K562 (cell line): ENCODE measurements around the gene CYB5D1. TPM values are rescaled to one million over a fixed set of nuclear protein-coding genes. Genes with fewer than 3 reads are reported as not detected.

Experiments
- CBX3 ChIP-seq, 2 experiments: IDR thresholded peaks; 1 replicate in 1 of 2; 2 replicates in 1 of 2; pipeline ENCODE4 v1.6.1; 2012; ENCODE audit warnings: inconsistent platforms in 2 of 2, low read length in 2 of 2, borderline replicate concordance in 1 of 2, control low read depth in 1 of 2
- E2F3 ChIP-seq: fragments of 250-450 bp; sonication (Bioruptor Pico); IDR thresholded peaks from 2 replicates; pipeline ENCODE4 v1.4.0; 2020; ENCODE audit warnings: mild to moderate bottlenecking
- FOXA3 ChIP-seq, 2 experiments: fragments of 450-650 bp in 1 of 2; sonication (generic) in 1 of 2; formaldehyde crosslinking; IDR thresholded peaks in 1 of 2; conservative IDR thresholded peaks in 1 of 2; 2 replicates each; pipeline versions ENCODE4 v1.4.0 to v1.8.0; 2020 to 2022; ENCODE audit warnings: mild to moderate bottlenecking in 2 of 2, missing genetic modification reagents in 1 of 2
- MYNN ChIP-seq, 2 experiments: sonication (generic); formaldehyde crosslinking in 1 of 2; IDR thresholded peaks; 2 replicates each; pipeline versions ENCODE4 v1.5.0 to v1.6.1; 2016 to 2020; ENCODE audit warnings: antibody characterized with exemption in 1 of 2, missing genetic modification reagents in 1 of 2
- NR3C1 ChIP-seq: sonication (generic); formaldehyde crosslinking; IDR thresholded peaks from 2 replicates; pipeline ENCODE4 v1.8.1; 2022; ENCODE audit warnings: missing genetic modification reagents
- SIX5 ChIP-seq, 2 experiments: IDR thresholded peaks; 2 replicates each; pipeline ENCODE4 v1.6.1; 2011; ENCODE audit warnings: low read length in 2 of 2, borderline replicate concordance in 1 of 2, low read depth in 1 of 2, mild to moderate bottlenecking in 1 of 2, moderate library complexity in 1 of 2; ENCODE audit not compliant: insufficient read depth in 1 of 2
- TEAD4 ChIP-seq, 2 experiments: sonication (generic) in 1 of 2; formaldehyde crosslinking in 1 of 2; IDR thresholded peaks; 2 replicates each; pipeline versions ENCODE4 v1.6.1 to v1.8.0; 2012 to 2022; ENCODE audit warnings: borderline replicate concordance in 1 of 2, inconsistent platforms in 1 of 2, low read length in 1 of 2, mild to moderate bottlenecking in 1 of 2, missing genetic modification reagents in 1 of 2
- TSC22D4 ChIP-seq: fragments of 450-650 bp; IDR thresholded peaks from 2 replicates; pipeline ENCODE4 v1.6.1; 2016; ENCODE audit warnings: missing genetic modification characterization, missing biosample characterization, control low read depth
- XRCC4 ChIP-seq: IDR thresholded peaks from one replicate; pipeline ENCODE4 v1.6.1; 2011; ENCODE audit not compliant: insufficient read depth, insufficient read length; ENCODE audit errors: extremely low read depth
- ZNF143 ChIP-seq: sonication (generic); formaldehyde crosslinking; IDR thresholded peaks from 2 replicates; pipeline ENCODE4 v1.9.0; 2022; ENCODE audit warnings: mild to moderate bottlenecking, missing genetic modification reagents
- polyA plus RNA-seq, 8 experiments: library from polyadenylated mRNA; depleted of rRNA in 4 of 8; stranded (reverse) in 5 of 8; unstranded in 3 of 8; fragments of >200 nt; fragmentation: Nextera tagmentation in 2 of 8; fragmentation: Illumina TruSeq in 1 of 8; extraction: Ambion mirVana in 2 of 8; extraction: Trizol in 1 of 8; gene quantifications; 2 replicates each; pipeline versions ENCODE4 v1.2.1 to v1.2.3, GENCODE V29; 2011 to 2014; ENCODE audit warnings: inconsistent platforms in 1 of 8, missing spikeins in 1 of 8
- total RNA-seq, 7 experiments: library from RNA; depleted of rRNA in 6 of 7; stranded (reverse); fragments of >200 nt in 6 of 7; fragmentation: Illumina TruSeq in 2 of 7; extraction: Trizol in 2 of 7; gene quantifications; 2 replicates each; pipeline versions ENCODE4 v1.2.1 to v1.2.3, GENCODE V29; 2011 to 2021; ENCODE audit warnings: low replicate concordance in 1 of 7
- TF ChIP-seq, protein P1 (sequence below), 2 experiments: fragments of 450-650 bp; conservative IDR thresholded peaks; 2 replicates each; pipeline ENCODE4 v1.6.1; 2017; ENCODE audit warnings: mild to moderate bottlenecking in 2 of 2, moderate library complexity in 2 of 2
- TF ChIP-seq, protein P2 (sequence below), 2 experiments: fragments of 450-650 bp in 1 of 2; sonication (generic) in 1 of 2; formaldehyde crosslinking in 1 of 2; IDR thresholded peaks; 2 replicates each; pipeline versions ENCODE4 v1.7.1 to v1.9.0; 2016 to 2022; ENCODE audit warnings: inconsistent platforms in 1 of 2, mild to moderate bottlenecking in 1 of 2, missing genetic modification reagents in 1 of 2
- TF ChIP-seq, protein P3 (sequence below): fragments of 450-650 bp; formaldehyde crosslinking; conservative IDR thresholded peaks from 2 replicates; pipeline ENCODE4 v1.4.0; 2022; ENCODE audit warnings: mild to moderate bottlenecking, missing genetic modification characterization

CYB5D1 gene
- total and polyA plus RNA-seq, 9 of the 15 experiments (the other 6 are each of a cell fraction or from before 2014, with no cell fraction given) = 2.4 to 7.9 (median 5.7) TPM

DNA sequence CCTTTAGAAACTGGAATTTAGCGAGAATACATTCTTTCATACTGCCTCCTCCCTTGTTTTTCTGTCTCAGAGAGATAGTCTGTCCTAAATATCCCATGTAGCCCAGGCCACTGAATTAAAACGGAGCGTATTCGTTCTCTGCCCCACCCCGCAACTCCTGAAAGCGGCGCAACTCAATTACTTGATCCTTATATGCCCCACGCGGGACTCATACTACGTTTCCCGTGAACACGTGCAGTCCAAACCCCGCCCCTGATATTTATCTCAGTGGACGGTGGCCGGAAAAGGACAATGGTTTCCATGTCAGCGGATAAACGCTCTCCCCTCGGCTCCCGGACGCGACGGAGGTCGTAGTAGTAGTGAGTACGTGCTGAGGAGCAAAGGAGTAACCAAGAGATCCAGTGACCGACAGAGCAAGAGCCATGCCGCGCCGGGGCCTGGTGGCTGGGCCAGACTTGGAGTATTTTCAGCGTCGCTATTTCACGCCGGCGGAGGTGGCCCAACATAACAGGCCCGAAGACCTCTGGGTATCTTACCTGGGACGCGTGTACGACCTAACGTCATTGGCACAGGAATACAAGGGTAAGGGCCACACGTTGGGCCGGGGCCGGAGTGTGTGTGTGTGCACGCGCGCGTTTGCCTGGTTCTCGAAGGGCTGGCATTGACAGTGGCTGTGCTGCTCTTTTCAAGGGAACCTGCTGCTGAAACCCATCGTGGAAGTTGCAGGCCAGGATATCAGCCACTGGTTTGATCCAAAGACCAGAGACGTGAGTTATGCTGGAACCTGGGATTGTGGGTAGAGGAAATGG, at the start of gene CYB5D1 (continued):
- TF ChIP-seq E2F3 (CRISPR knock-in tag) (no peak), TEAD4 (IDR thresholded peaks at IDR 0.05; ENCODE audit: low read length) (peak; percentile 38; the same call in 1 of the 2 replicates), TEAD4 (CRISPR knock-in tag; IDR thresholded peaks at IDR 0.05; ENCODE audit: borderline replicate concordance) (no peak), FOXA3 (CRISPR knock-in tag; conservative IDR thresholded peaks at IDR 0.05 in 1 of 2, IDR thresholded peaks at IDR 0.05 in 1 of 2) (no peak), SIX5 (IDR thresholded peaks at IDR 0.05; ENCODE audit: borderline replicate concordance in 1 of 2, insufficient read depth in 1 of 2, low read depth in 1 of 2, low read length in 2 of 2) (peak; percentile 21 to 40; a peak in 2 of 4 replicates), ZNF143 (CRISPR knock-in tag) (peak; percentile 28), MYNN (IDR thresholded peaks at IDR 0.05) (peak; percentile 44; the same call in 1 of the 2 replicates), MYNN (CRISPR knock-in tag; IDR thresholded peaks at IDR 0.05) (no peak), XRCC4 (no peak), TSC22D4 (tag) (no peak), NR3C1 (CRISPR knock-in tag) (no peak), CBX3 (IDR thresholded peaks at IDR 0.05; ENCODE audit: borderline replicate concordance in 1 of 2, low read length in 2 of 2) (no peak)
- TF ChIP-seq, protein P1, sequence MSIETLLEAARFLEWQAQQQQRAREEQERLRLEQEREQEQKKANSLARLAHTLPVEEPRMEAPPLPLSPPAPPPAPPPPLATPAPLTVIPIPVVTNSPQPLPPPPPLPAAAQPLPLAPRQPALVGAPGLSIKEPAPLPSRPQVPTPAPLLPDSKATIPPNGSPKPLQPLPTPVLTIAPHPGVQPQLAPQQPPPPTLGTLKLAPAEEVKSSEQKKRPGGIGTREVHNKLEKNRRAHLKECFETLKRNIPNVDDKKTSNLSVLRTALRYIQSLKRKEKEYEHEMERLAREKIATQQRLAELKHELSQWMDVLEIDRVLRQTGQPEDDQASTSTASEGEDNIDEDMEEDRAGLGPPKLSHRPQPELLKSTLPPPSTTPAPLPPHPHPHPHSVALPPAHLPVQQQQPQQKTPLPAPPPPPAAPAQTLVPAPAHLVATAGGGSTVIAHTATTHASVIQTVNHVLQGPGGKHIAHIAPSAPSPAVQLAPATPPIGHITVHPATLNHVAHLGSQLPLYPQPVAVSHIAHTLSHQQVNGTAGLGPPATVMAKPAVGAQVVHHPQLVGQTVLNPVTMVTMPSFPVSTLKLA (conservative IDR thresholded peaks at IDR 0.05) = peak; percentile 96 to 98
- TF ChIP-seq, protein P2, sequence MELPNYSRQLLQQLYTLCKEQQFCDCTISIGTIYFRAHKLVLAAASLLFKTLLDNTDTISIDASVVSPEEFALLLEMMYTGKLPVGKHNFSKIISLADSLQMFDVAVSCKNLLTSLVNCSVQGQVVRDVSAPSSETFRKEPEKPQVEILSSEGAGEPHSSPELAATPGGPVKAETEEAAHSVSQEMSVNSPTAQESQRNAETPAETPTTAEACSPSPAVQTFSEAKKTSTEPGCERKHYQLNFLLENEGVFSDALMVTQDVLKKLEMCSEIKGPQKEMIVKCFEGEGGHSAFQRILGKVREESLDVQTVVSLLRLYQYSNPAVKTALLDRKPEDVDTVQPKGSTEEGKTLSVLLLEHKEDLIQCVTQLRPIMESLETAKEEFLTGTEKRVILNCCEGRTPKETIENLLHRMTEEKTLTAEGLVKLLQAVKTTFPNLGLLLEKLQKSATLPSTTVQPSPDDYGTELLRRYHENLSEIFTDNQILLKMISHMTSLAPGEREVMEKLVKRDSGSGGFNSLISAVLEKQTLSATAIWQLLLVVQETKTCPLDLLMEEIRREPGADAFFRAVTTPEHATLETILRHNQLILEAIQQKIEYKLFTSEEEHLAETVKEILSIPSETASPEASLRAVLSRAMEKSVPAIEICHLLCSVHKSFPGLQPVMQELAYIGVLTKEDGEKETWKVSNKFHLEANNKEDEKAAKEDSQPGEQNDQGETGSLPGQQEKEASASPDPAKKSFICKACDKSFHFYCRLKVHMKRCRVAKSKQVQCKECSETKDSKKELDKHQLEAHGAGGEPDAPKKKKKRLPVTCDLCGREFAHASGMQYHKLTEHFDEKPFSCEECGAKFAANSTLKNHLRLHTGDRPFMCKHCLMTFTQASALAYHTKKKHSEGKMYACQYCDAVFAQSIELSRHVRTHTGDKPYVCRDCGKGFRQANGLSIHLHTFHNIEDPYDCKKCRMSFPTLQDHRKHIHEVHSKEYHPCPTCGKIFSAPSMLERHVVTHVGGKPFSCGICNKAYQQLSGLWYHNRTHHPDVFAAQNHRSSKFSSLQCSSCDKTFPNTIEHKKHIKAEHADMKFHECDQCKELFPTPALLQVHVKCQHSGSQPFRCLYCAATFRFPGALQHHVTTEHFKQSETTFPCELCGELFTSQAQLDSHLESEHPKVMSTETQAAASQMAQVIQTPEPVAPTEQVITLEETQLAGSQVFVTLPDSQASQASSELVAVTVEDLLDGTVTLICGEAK (IDR thresholded peaks at IDR 0.05) = no peak
- TF ChIP-seq, protein P2 (CRISPR knock-in tag; IDR thresholded peaks at IDR 0.05) = no peak
- TF ChIP-seq, protein P3, sequence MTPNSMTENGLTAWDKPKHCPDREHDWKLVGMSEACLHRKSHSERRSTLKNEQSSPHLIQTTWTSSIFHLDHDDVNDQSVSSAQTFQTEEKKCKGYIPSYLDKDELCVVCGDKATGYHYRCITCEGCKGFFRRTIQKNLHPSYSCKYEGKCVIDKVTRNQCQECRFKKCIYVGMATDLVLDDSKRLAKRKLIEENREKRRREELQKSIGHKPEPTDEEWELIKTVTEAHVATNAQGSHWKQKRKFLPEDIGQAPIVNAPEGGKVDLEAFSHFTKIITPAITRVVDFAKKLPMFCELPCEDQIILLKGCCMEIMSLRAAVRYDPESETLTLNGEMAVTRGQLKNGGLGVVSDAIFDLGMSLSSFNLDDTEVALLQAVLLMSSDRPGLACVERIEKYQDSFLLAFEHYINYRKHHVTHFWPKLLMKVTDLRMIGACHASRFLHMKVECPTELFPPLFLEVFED = no peak
